K562 (cell line): ENCODE data around the gene PRELID3B. TPM values are rescaled to one million over a fixed set of nuclear protein-coding genes. Genes with fewer than 3 reads are reported as not detected.

Source experiments
- BACH1 ChIP-seq: fragments of 200-800 bp; sonication (Bioruptor generic); IDR thresholded peaks from 2 replicates; pipeline ENCODE4 v1.6.1; 2016; ENCODE audit warnings: missing genetic modification characterization, missing compliant biosample characterization
- COPS2 ChIP-seq: fragments of 450-650 bp; conservative IDR thresholded peaks from 2 replicates; pipeline ENCODE4 v1.6.1; 2016; ENCODE audit warnings: mild to moderate bottlenecking, moderate library complexity
- DIDO1 ChIP-seq: fragments of 450-650 bp; IDR thresholded peaks from 2 replicates; pipeline ENCODE4 v1.6.1; 2016; ENCODE audit warnings: low read depth, missing biosample characterization, missing genetic modification characterization
- GTF2A2 ChIP-seq: IDR thresholded peaks from 2 replicates; pipeline ENCODE4 v1.6.1; 2016; ENCODE audit warnings: mild to moderate bottlenecking, missing genetic modification characterization, missing compliant biosample characterization
- HDAC2 ChIP-seq: fragments of 450-650 bp; IDR thresholded peaks from 2 replicates; pipeline ENCODE4 v1.6.1; 2016; ENCODE audit warnings: mild to moderate bottlenecking
- LARP7 ChIP-seq: fragments of 450-650 bp; IDR thresholded peaks from 2 replicates; pipeline ENCODE4 v1.6.1; 2016
- MYC ChIP-seq, 2 experiments: fragments of 250-450 bp in 1 of 2; sonication (Bioruptor Pico) in 1 of 2; IDR thresholded peaks; 2 replicates each; pipeline versions ENCODE4 v1.5.1 to v1.6.1; 2012 to 2021; ENCODE audit warnings: low read depth in 2 of 2, borderline replicate concordance in 1 of 2, improper control_type of control experiment in 1 of 2, low read length in 1 of 2, mild to moderate bottlenecking in 1 of 2, moderate library complexity in 1 of 2
- NKRF ChIP-seq: fragments of 450-650 bp; IDR thresholded peaks from 2 replicates; pipeline ENCODE4 v1.6.1; 2016; ENCODE audit warnings: borderline replicate concordance
- SRSF7 ChIP-seq: fragments of 200-400 bp; formaldehyde crosslinking; optimal IDR thresholded peaks from 2 replicates; pipeline ENCODE3; 2017; ENCODE audit warnings: mild to moderate bottlenecking, low read depth, low read length
- SRSF9 ChIP-seq: fragments of 200-400 bp; formaldehyde crosslinking; IDR thresholded peaks from 2 replicates; pipeline ENCODE4 v1.6.1; 2017; ENCODE audit warnings: low read depth, low read length, borderline replicate concordance
- TEAD1 ChIP-seq, 2 experiments: fragments of 450-650 bp in 1 of 2; sonication (generic) in 1 of 2; formaldehyde crosslinking; IDR thresholded peaks; 2 replicates each; pipeline versions ENCODE4 v1.4.0 to v1.8.0; 2020 to 2022; ENCODE audit warnings: mild to moderate bottlenecking in 2 of 2, missing genetic modification reagents in 1 of 2
- TFAP4 ChIP-seq: sonication (generic); formaldehyde crosslinking; IDR thresholded peaks from 2 replicates; pipeline ENCODE4 v1.8.0; 2022; ENCODE audit warnings: missing genetic modification reagents, mild to moderate bottlenecking, moderate library complexity, borderline replicate concordance
- U2AF2 ChIP-seq: fragments of 200-400 bp; formaldehyde crosslinking; optimal IDR thresholded peaks from 2 replicates; pipeline ENCODE3; 2017; ENCODE audit warnings: low read depth, mild to moderate bottlenecking, low read length
- ZFPM2 ChIP-seq: fragments of 250-450 bp; sonication (Bioruptor Pico); IDR thresholded peaks from 2 replicates; pipeline ENCODE4 v1.5.1; 2022; ENCODE audit warnings: mild to moderate bottlenecking
- ZNF134 ChIP-seq: fragments of 250-450 bp; sonication (Bioruptor Pico); conservative IDR thresholded peaks from 2 replicates; pipeline ENCODE4 v1.4.0; 2020
- ZNF717 ChIP-seq: fragments of 250-450 bp; sonication (Bioruptor Pico); IDR thresholded peaks from 2 replicates; pipeline ENCODE4 v1.5.0; 2021
- ZSCAN32 ChIP-seq: fragments of 450-650 bp; formaldehyde crosslinking; IDR thresholded peaks from 2 replicates; pipeline ENCODE4 v1.4.0; 2020; ENCODE audit warnings: mild to moderate bottlenecking, moderate library complexity
- polyA plus RNA-seq, 8 experiments: library from polyadenylated mRNA; depleted of rRNA in 4 of 8; stranded (reverse) in 5 of 8; unstranded in 3 of 8; fragments of >200 nt; fragmentation: Nextera tagmentation in 2 of 8; fragmentation: Illumina TruSeq in 1 of 8; extraction: Ambion mirVana in 2 of 8; extraction: Trizol in 1 of 8; gene quantifications; 2 replicates each; pipeline versions ENCODE4 v1.2.1 to v1.2.3, GENCODE V29; 2011 to 2014; ENCODE audit warnings: inconsistent platforms in 1 of 8, missing spikeins in 1 of 8
- total RNA-seq, 7 experiments: library from RNA; depleted of rRNA in 6 of 7; stranded (reverse); fragments of >200 nt in 6 of 7; fragmentation: Illumina TruSeq in 2 of 7; extraction: Trizol in 2 of 7; gene quantifications; 2 replicates each; pipeline versions ENCODE4 v1.2.1 to v1.2.3, GENCODE V29; 2011 to 2021; ENCODE audit warnings: low replicate concordance in 1 of 7
- TF ChIP-seq, protein P1 (sequence below): fragments of 250-450 bp; sonication (Bioruptor Pico); IDR thresholded peaks from 2 replicates; pipeline ENCODE4 v1.8.0; 2022; ENCODE audit warnings: moderate library complexity, mild to moderate bottlenecking, inconsistent platforms
- TF ChIP-seq, protein P2 (sequence below): sonication (generic); formaldehyde crosslinking; IDR thresholded peaks from 2 replicates; pipeline ENCODE4 v1.8.0; 2023; ENCODE audit warnings: mild to moderate bottlenecking, missing genetic modification reagents
- TF ChIP-seq, protein P3 (sequence below): IDR thresholded peaks from 2 replicates; pipeline ENCODE4 v1.6.1; 2014; ENCODE audit warnings: antibody characterized with exemption
- TF ChIP-seq, protein P4 (sequence below): fragments of 250-450 bp; sonication (Bioruptor Pico); IDR thresholded peaks from 2 replicates; pipeline ENCODE4 v1.8.0; 2022; ENCODE audit warnings: moderate library complexity, mild to moderate bottlenecking, inconsistent platforms

Gene PRELID3B
- total and polyA plus RNA-seq, 9 of the 15 experiments (the other 6 are each of a cell fraction or from before 2014, with no cell fraction given): 77.0 to 186 (median 101) TPM

DNA sequence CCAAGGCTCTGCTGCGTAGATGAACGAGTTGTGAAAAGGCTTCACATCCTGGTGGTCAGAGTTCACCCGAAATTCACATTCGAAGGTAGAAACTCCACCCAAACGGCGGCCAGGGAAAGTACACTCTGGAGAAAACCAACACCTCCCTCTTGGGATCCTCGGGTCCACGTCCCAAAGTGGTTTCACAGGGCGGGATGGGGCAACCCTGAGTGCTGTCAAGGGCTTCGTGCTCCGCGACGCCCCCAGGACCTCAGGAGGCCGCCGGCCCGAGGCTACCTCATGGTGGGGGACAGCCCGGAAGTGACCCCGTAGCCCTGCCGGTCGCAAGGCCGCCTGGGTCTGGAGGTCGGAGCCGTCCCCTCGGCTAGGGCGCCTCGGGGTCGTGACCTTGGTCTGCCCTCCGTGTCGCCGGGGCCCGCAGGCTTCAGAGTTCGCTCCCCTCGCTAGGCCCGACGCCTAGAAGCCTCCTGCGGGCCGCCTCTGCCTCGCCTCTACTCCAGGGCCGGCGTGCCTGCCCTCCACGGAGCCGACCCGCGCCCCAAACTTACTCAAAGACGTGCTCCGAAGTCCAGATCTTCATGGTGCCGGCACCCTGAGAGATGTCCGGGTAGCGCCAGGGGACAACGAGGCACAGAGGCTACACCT, at the start of gene PRELID3B (continued):
- TF ChIP-seq TFAP4 (CRISPR knock-in tag): peak; percentile 35; the same call in 1 of the 2 replicates
- TF ChIP-seq TEAD1 (CRISPR knock-in tag; IDR thresholded peaks at IDR 0.05): 0 out of 4 replicates have a peak, but pooled peaks of 1 of the 2 experiments have one; percentile 57
- no peak for TF ChIP-seq ZFPM2 (CRISPR knock-in tag)
- TF ChIP-seq GTF2A2 (tag): no peak
- no peak for TF ChIP-seq SRSF7
- TF ChIP-seq HDAC2: no peak
- no peak for TF ChIP-seq U2AF2
- no peak for TF ChIP-seq ZNF134
- no peak for TF ChIP-seq BACH1
- TF ChIP-seq DIDO1 (tag): no peak
- TF ChIP-seq ZSCAN32 (CRISPR knock-in tag): no peak
- TF ChIP-seq, protein P1, sequence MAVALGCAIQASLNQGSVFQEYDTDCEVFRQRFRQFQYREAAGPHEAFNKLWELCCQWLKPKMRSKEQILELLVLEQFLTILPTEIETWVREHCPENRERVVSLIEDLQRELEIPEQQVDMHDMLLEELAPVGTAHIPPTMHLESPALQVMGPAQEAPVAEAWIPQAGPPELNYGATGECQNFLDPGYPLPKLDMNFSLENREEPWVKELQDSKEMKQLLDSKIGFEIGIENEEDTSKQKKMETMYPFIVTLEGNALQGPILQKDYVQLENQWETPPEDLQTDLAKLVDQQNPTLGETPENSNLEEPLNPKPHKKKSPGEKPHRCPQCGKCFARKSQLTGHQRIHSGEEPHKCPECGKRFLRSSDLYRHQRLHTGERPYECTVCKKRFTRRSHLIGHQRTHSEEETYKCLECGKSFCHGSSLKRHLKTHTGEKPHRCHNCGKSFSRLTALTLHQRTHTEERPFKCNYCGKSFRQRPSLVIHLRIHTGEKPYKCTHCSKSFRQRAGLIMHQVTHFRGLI (CRISPR knock-in tag): no peak
- TF ChIP-seq, protein P2, sequence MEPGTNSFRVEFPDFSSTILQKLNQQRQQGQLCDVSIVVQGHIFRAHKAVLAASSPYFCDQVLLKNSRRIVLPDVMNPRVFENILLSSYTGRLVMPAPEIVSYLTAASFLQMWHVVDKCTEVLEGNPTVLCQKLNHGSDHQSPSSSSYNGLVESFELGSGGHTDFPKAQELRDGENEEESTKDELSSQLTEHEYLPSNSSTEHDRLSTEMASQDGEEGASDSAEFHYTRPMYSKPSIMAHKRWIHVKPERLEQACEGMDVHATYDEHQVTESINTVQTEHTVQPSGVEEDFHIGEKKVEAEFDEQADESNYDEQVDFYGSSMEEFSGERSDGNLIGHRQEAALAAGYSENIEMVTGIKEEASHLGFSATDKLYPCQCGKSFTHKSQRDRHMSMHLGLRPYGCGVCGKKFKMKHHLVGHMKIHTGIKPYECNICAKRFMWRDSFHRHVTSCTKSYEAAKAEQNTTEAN (CRISPR knock-in tag): peak; percentile 72; the same call in 1 of the 2 replicates
- TF ChIP-seq, protein P3, sequence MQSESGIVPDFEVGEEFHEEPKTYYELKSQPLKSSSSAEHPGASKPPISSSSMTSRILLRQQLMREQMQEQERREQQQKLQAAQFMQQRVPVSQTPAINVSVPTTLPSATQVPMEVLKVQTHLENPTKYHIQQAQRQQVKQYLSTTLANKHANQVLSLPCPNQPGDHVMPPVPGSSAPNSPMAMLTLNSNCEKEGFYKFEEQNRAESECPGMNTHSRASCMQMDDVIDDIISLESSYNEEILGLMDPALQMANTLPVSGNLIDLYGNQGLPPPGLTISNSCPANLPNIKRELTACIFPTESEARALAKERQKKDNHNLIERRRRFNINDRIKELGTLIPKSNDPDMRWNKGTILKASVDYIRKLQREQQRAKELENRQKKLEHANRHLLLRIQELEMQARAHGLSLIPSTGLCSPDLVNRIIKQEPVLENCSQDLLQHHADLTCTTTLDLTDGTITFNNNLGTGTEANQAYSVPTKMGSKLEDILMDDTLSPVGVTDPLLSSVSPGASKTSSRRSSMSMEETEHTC: no peak
- TF ChIP-seq SRSF9: no peak
- TF ChIP-seq LARP7: no peak
- peak; percentile 40; the same call in 1 of the 2 replicates for TF ChIP-seq NKRF
- TF ChIP-seq MYC (IDR thresholded peaks at IDR 0.05; ENCODE audit: low read depth, low read length): peak; percentile 61; the same call in 1 of the 2 replicates
- TF ChIP-seq MYC (CRISPR knock-in tag; IDR thresholded peaks at IDR 0.05; ENCODE audit: borderline replicate concordance, low read depth): peak; percentile 91
- TF ChIP-seq ZNF717 (CRISPR knock-in tag): no peak
- TF ChIP-seq COPS2: no peak
- TF ChIP-seq, protein P4, sequence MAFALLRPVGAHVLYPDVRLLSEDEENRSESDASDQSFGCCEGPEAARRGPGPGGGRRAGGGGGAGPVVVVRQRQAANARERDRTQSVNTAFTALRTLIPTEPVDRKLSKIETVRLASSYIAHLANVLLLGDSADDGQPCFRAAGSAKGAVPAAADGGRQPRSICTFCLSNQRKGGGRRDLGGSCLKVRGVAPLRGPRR (CRISPR knock-in tag): no peak
